GM13977 (cell line): Measurements from ENCODE around the gene GORASP2.

Experiments used
- DNase-seq: peaks from one replicate; pipeline ENCODE4 v3.0.0; 2012; ENCODE audit warnings: low spot score
- in situ Hi-C: fragments of 300-500 bp; cut with MboI; formaldehyde crosslinking; loops from one replicate; pipeline ENCODE4 v1.12.0; 2022; ENCODE audit warnings: low sequenced_read_pairs, low pct_unique_long_range_greater_than_20kb, mixed read lengths, inconsistent platforms; ENCODE audit not compliant: unreplicated experiment
- TF ChIP-seq, protein P1 (sequence below): IDR thresholded peaks from 2 replicates; pipeline ENCODE4 v1.5.1; 2012; ENCODE audit warnings: mild to moderate bottlenecking, control low read depth; ENCODE audit not compliant: insufficient read depth; ENCODE audit errors: extremely low read depth, missing control alignments

GORASP2 gene

DNA sequence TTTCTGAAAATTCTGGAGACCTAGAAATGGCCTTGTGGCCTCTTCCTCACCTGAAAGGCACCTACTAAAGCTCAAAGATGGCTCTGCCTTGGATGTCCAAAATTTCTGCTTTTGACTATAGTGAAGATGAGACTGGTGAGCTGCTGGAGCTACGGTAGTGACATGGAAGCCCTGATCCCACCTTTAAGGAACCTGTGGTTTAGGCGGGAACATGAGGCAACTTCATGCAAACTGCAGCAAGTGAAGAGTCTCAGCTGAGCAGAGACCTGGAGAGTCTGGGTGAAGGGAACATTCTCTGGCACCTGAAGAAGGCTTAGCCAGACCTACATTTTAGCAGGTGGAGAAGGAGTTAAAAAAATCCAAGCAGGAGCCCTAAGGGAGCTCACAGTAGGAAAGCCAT lies 40.0 kb downstream of the GORASP2 start:
- in situ Hi-C loops: no loop called here

DNA sequence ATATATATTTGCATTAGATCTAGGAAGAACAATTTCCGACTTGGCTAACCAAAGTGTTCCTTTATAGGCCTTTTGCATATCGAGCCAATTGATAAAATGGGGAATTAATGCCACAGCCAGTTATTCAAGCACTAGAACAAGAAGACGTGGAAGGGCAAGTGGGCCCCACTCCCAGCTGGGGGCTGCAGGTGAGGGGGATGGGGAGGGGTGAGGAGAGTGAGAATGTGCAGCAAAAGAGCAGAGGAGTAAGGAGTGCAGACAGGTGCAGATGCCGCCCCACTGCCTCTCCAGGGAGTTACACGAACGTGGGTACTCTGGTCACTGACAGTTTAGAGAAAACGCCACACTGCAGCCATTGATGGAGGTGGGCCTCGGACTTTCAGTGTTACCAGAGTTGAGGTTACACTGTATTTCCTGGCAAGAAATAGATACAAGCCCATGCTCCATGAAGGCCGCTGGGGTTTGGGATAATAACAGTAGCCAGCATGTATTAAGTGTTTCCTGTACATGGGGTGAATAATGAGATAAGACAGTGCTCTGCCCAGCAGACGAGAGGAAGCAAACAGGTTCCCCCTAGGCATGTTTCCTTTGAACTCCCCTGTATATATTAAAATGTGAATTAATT lies 40.9 kb downstream of the GORASP2 start:
- no peak for DNase-seq
- in situ Hi-C loops: no loop called here

More for the DNA sequence above, 40.0 kb downstream of the GORASP2 start:
- TF ChIP-seq, protein P1, sequence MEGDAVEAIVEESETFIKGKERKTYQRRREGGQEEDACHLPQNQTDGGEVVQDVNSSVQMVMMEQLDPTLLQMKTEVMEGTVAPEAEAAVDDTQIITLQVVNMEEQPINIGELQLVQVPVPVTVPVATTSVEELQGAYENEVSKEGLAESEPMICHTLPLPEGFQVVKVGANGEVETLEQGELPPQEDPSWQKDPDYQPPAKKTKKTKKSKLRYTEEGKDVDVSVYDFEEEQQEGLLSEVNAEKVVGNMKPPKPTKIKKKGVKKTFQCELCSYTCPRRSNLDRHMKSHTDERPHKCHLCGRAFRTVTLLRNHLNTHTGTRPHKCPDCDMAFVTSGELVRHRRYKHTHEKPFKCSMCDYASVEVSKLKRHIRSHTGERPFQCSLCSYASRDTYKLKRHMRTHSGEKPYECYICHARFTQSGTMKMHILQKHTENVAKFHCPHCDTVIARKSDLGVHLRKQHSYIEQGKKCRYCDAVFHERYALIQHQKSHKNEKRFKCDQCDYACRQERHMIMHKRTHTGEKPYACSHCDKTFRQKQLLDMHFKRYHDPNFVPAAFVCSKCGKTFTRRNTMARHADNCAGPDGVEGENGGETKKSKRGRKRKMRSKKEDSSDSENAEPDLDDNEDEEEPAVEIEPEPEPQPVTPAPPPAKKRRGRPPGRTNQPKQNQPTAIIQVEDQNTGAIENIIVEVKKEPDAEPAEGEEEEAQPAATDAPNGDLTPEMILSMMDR: no peak
- no peak for DNase-seq

DNA sequence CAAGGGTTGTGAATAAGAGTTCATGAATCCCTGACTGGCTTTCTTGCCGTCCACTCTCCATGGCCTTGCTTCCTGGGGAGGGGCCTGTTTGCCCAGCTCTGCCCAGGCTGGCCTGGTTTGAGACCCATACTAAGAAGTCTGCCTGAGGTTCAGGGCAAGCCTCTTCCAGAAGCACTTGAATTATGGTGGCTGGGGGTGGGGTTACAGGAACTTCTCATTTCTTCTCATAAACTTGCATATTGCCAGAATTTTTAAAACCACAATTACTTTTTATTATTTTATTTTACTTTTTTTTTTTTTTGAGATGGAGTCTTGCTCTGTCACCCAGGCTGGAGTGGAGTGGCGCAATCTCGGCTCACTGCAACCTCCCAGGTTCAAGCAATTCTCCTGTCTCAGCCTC lies 42.0 kb downstream of the GORASP2 start:
- TF ChIP-seq, protein P1: no peak
- in situ Hi-C loops: no loop called here

More for the DNA sequence above, 40.9 kb downstream of the GORASP2 start:
- TF ChIP-seq, protein P1: no peak

DNA sequence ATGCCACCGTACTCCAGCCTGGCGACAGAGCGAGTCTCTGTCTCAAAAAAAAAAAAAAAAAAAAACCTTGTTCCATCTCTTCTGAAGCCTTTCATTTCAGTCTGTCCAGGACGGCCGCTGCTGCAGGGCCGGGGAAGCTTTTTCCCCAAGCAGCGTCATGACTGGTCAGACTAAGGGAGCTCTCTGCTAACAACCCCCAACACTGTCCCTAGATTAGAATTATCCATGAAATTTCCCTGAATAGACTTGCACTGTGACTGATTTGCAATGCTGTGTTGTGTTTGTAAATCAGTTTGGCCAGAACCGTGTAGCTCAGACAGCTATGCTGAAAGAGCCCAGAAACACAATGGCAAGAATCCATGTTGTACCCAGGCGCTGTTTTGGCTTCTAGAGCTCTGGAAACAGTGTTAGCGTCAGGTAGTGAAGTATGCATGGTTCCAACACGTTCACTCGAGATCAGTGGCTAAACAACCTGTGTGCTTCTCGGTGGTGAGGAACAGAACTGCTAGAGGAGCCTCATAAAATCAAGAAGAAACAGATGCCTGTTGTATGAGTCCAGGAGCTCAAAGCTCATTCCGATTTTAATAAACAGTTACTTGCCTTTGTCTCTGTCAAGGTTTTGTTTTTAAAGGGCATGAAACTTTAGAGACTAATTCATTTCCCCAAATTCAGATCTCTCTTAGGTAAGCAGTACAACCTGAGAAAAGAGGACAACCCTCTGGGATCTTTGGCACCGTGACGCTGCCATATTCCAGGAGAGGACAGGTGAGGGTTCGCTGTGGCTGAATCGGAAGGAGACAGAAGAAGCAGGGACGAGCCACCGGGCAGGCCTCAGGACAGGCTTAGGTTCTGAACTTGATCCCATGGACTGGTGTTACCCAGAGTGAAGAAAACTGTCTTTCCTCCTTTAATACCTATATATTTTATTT lies 43.5 kb downstream of the GORASP2 start:
- in situ Hi-C loops: no loop called here
- TF ChIP-seq, protein P1: no peak
- DNase-seq: no peak

More for the DNA sequence above, 42.0 kb downstream of the GORASP2 start:
- DNase-seq: no peak

DNA sequence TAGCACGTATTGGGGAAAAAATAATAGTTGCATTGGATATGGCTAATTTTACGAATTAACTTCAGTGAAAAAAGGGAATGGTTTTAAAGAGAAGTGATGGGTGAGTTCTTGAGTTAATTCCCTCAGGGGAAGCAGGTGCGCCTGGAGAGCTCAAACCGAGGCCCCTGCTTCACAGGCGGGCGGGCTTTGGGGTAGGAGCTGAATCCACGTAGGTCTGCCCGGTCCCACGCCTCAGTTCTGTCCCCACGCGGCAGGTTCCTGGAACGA lies 44.1 kb downstream of the GORASP2 start:
- in situ Hi-C loops: no loop called here
- no peak for DNase-seq
- TF ChIP-seq, protein P1: no peak

DNA sequence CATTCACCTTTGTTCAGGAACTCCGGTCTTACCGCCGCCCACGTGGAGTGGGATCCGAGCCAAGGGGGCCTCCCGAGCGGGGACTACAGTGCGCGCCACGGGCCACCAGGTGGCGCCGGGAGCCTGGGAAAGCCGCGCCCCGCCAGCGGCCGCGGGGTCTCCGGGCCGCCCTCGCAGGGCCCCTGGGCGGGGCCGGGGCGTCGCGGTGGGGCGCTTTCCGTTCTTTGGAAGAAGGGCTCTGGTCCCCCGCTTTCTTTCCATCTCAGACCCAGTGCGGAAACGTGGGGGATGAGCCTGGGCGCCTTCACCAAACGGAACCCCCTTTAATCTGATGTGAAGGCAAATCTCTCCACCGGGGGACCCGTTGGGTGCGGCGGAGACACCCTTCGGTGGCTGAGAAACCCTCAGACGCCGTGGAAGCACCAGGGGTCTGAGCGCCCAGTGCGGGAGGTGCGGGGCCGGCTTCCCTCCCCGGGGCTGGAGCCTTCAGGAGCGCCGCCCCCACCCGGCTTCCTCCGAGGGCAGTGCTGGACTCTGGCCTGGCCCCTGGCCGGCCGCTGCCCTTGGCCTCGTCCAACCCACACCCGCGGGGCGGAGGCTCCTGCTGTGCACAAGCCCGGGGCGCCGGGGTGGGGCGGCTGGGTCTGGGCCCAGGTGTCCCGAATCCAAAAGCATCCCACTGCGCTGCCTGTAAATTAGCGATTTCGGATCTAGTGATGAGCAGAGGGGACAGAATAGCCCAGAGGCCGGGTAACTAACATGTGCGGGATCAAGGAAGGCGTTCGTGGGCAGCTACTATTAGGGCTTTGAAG lies 44.6 kb downstream of the GORASP2 start:
- in situ Hi-C loops: no loop called here
- DNase-seq: peak; percentile 97
- TF ChIP-seq, protein P1: peak; percentile 93
